Stimulated activated CD8-positive, alpha-beta memory T cell treated with anti-CD3 and anti-CD28 coated beads, Interleukin-15, amount 100 ng/mL, for 4 hours (primary cell): ENCODE results near the gene BEND3.
"Not testable (repeated sequence)": the region's sequence is repeated elsewhere in the genome, so short reads cannot be mapped to it uniquely, and the experiment has no call there.

Experiments
- DNase-seq, 2 donors: peaks; one replicate each; pipeline ENCODE4 v3.0.0-alpha.2; 2020; ENCODE audit warnings: low read depth in 2 of 2

BEND3 gene

GRCh38 chr6:107121266-107121665 is 6.0 kb upstream of the BEND3 start:
- DNase-seq = no peak

- DNase-seq = no peak
Measured at GRCh38 chr6:107120404-107120803, 5.1 kb upstream of the BEND3 start.

- DNase-seq = no peak
Measured at GRCh38 chr6:107118976-107119375, 3.7 kb upstream of the BEND3 start.

GRCh38 chr6:107118540-107118939 is 3.2 kb upstream of the BEND3 start:
- not testable (repeated sequence) for DNase-seq

- DNase-seq = no peak
Measured at GRCh38 chr6:107116931-107117330, 1.6 kb upstream of the BEND3 start.

GRCh38 chr6:107116328-107116892 is 1.1 kb upstream of the BEND3 start:
- DNase-seq = no peak

GRCh38 chr6:107115695-107116327 is 496 bp upstream of the BEND3 start:
- DNase-seq = peak in 1 of 2 donors; percentile 13

- DNase-seq = peak in 1 of 2 donors; percentile 47
Measured at GRCh38 chr6:107114213-107114925, 946 bp downstream of the BEND3 start.

GRCh38 chr6:107110200-107110599 is 5.1 kb downstream of the BEND3 start:
- no peak for DNase-seq

GRCh38 chr6:107108201-107108890 is 7.0 kb downstream of the BEND3 start:
- no peak for DNase-seq

GRCh38 chr6:107107791-107108190 is 7.5 kb downstream of the BEND3 start:
- no peak for DNase-seq

GRCh38 chr6:107106165-107106564 is 9.2 kb downstream of the BEND3 start:
- DNase-seq = no peak

GRCh38 chr6:107105511-107106116 is 9.7 kb downstream of the BEND3 start:
- DNase-seq = no peak

- no peak for DNase-seq
Measured at GRCh38 chr6:107103082-107103481, 12.2 kb downstream of the BEND3 start.

GRCh38 chr6:107102414-107102805 is 12.9 kb downstream of the BEND3 start:
- no peak for DNase-seq

- no peak for DNase-seq
Measured at GRCh38 chr6:107101686-107102413, 13.5 kb downstream of the BEND3 start.

- no peak for DNase-seq
Measured at GRCh38 chr6:107101211-107101610, 14.1 kb downstream of the BEND3 start.

GRCh38 chr6:107098436-107099307 is 16.6 kb downstream of the BEND3 start:
- no peak for DNase-seq

- not testable (repeated sequence) for DNase-seq
Measured at GRCh38 chr6:107084459-107084858, 30.9 kb downstream of the BEND3 start.

- no peak for DNase-seq
Measured at GRCh38 chr6:107083921-107084320, 31.4 kb downstream of the BEND3 start.
